GM21360 (cell line): ENCODE measurements around the gene CD59.
"Not testable (repeated sequence)": the region's sequence is repeated elsewhere in the genome, so short reads cannot be mapped to it uniquely, and the experiment has no call there.

ENCODE experiments used
- ATAC-seq: cut with Tn5 transposase; IDR thresholded peaks from one replicate; pipeline ENCODE4 v1.9.1; 2021; ENCODE audit warnings: mild to moderate bottlenecking, moderate library complexity; ENCODE audit not compliant: unreplicated experiment

The CD59 gene

GRCh38 chr11:33716243-33716642 lies 20.0 kb downstream of the CD59 start:
- ATAC-seq: no peak

- no peak for ATAC-seq
These were observed 22.3 kb downstream of the CD59 start for GRCh38 chr11:33713856-33714398.

GRCh38 chr11:33713151-33713855 lies 22.9 kb downstream of the CD59 start:
- no peak for ATAC-seq

- no peak for ATAC-seq
These were observed 23.8 kb downstream of the CD59 start for GRCh38 chr11:33712436-33712835.

GRCh38 chr11:33709466-33709865 lies 26.8 kb downstream of the CD59 start:
- no peak for ATAC-seq

GRCh38 chr11:33708985-33709384 lies 27.2 kb downstream of the CD59 start:
- no peak for ATAC-seq

- ATAC-seq: not testable (repeated sequence)
These were observed 28.4 kb downstream of the CD59 start for GRCh38 chr11:33707831-33708230.

- ATAC-seq: no peak
These were observed 29.3 kb downstream of the CD59 start for GRCh38 chr11:33706966-33707365.

GRCh38 chr11:33706546-33706945 lies 29.7 kb downstream of the CD59 start:
- no peak for ATAC-seq

- no peak for ATAC-seq
These were observed 31.8 kb downstream of the CD59 start for GRCh38 chr11:33704240-33705002.

GRCh38 chr11:33703788-33704187 lies 32.4 kb downstream of the CD59 start:
- ATAC-seq: no peak

GRCh38 chr11:33703234-33703633 lies 33.0 kb downstream of the CD59 start:
- ATAC-seq: no peak

- no peak for ATAC-seq
These were observed 34.7 kb downstream of the CD59 start for GRCh38 chr11:33701302-33702230.

GRCh38 chr11:33700502-33701271 lies 35.5 kb downstream of the CD59 start, which contains the start of gene C11orf91:
Gene C11orf91, minus strand, starts transcription at chr11:33700826. Its CDS starts 86 bp downstream, at chr11:33700740.
- ATAC-seq: peak; percentile 82

- no peak for ATAC-seq
These were observed 36.1 kb downstream of the CD59 start for GRCh38 chr11:33700063-33700501.

- no peak for ATAC-seq
These were observed 36.6 kb downstream of the CD59 start for GRCh38 chr11:33699515-33700062.

GRCh38 chr11:33698921-33699320 lies 37.3 kb downstream of the CD59 start:
- ATAC-seq: no peak

- ATAC-seq: no peak
These were observed 38.2 kb downstream of the CD59 start for GRCh38 chr11:33697997-33698396.

- ATAC-seq: no peak
These were observed 39.1 kb downstream of the CD59 start for GRCh38 chr11:33696931-33697638.
